Neural cell (in vitro differentiated cells): Measurements from ENCODE around the gene MAP3K7.

ENCODE experiments used
- CTCF ChIP-seq: fragments of 450-650 bp; IDR thresholded peaks from 2 replicates; pipeline ENCODE4 v1.5.1; 2014; ENCODE audit warnings: antibody characterized with exemption, mild to moderate bottlenecking, moderate library complexity; ENCODE audit not compliant: poor library complexity, severe bottlenecking
- RAD21 ChIP-seq: fragments of 450-650 bp; conservative IDR thresholded peaks from 2 replicates; pipeline ENCODE4 v1.6.1; 2014; ENCODE audit warnings: antibody characterized with exemption, mild to moderate bottlenecking, moderate library complexity

GRCh38 chr6:90468859-90469258 lies 118.0 kb downstream of the MAP3K7 start:
- TF ChIP-seq CTCF = no peak
- no peak for TF ChIP-seq RAD21
